ENCODE measurements around the gene LRRC36. TPM values are rescaled to one million over a fixed set of nuclear protein-coding genes. Genes with fewer than 3 reads are reported as not detected.
A peak's percentile ranks its signal among the peaks of the same experiment; 100 is the strongest.
"Not testable (repeated sequence)": the region's sequence is repeated elsewhere in the genome, so short reads cannot be mapped to it uniquely, and the experiment has no call there.

The LRRC36 gene
- total RNA-seq, 1 donor from 2014 or later = 0.54 TPM

GRCh38 chr16:67342616-67343015 is 16.0 kb downstream of the LRRC36 start:
- no peak for DNase-seq (ENCODE audit: low read depth)
- no peak for TF ChIP-seq CTCF (IDR thresholded peaks at IDR 0.05; ENCODE audit: insufficient read depth, low read length, poor library complexity, severe bottlenecking)
- H3K27me3 ChIP-seq (ENCODE audit: control insufficient read depth, insufficient read depth, low read length) = no peaks in the 10 kb centered on the region
- H3K4me3 ChIP-seq (ENCODE audit: low read depth, low read length) = no peak overlapping the region
- no peaks in the 10 kb centered on the region for H3K36me3 ChIP-seq (ENCODE audit: control insufficient read depth, insufficient read depth, low read length)

- no peaks in the 10 kb centered on the region for H3K36me3 ChIP-seq (ENCODE audit: control insufficient read depth, insufficient read depth, low read length)
- no peak for DNase-seq (ENCODE audit: low read depth)
- H3K4me3 ChIP-seq (ENCODE audit: low read depth, low read length) = no peak overlapping the region
- no peaks in the 10 kb centered on the region for H3K27me3 ChIP-seq (ENCODE audit: control insufficient read depth, insufficient read depth, low read length)
- no peak for TF ChIP-seq CTCF (IDR thresholded peaks at IDR 0.05; ENCODE audit: insufficient read depth, low read length, poor library complexity, severe bottlenecking)
Observed at GRCh38 chr16:67345401-67345800, 18.8 kb downstream of the LRRC36 start.

- no peak overlapping the region for H3K4me3 ChIP-seq (ENCODE audit: low read depth, low read length)
- no peak for TF ChIP-seq CTCF (IDR thresholded peaks at IDR 0.05; ENCODE audit: insufficient read depth, low read length, poor library complexity, severe bottlenecking)
- H3K27me3 ChIP-seq (ENCODE audit: control insufficient read depth, insufficient read depth, low read length) = no peaks in the 10 kb centered on the region
- H3K36me3 ChIP-seq (ENCODE audit: control insufficient read depth, insufficient read depth, low read length) = no peaks in the 10 kb centered on the region
- no peak for DNase-seq (ENCODE audit: low read depth)
Observed at GRCh38 chr16:67346341-67346740, 19.7 kb downstream of the LRRC36 start.

GRCh38 chr16:67349172-67349571 is 22.6 kb downstream of the LRRC36 start:
- Histone ChIP-seq H3K36me3 (ENCODE audit: control insufficient read depth, insufficient read depth, low read length) (no peaks in the 10 kb centered on the region), H3K27me3 (ENCODE audit: control insufficient read depth, insufficient read depth, low read length) (no peaks in the 10 kb centered on the region), H3K4me3 (ENCODE audit: low read depth, low read length) (no peak overlapping the region)
- TF ChIP-seq CTCF (IDR thresholded peaks at IDR 0.05; ENCODE audit: insufficient read depth, low read length, poor library complexity, severe bottlenecking) = peak; percentile 32
- DNase-seq (ENCODE audit: low read depth) = no peak

GRCh38 chr16:67350324-67350723 is 23.7 kb downstream of the LRRC36 start:
- Histone ChIP-seq H3K4me3 (ENCODE audit: low read depth, low read length) (no peak overlapping the region), H3K36me3 (ENCODE audit: control insufficient read depth, insufficient read depth, low read length) (no peaks in the 10 kb centered on the region), H3K27me3 (ENCODE audit: control insufficient read depth, insufficient read depth, low read length) (no peaks in the 10 kb centered on the region)
- TF ChIP-seq CTCF (IDR thresholded peaks at IDR 0.05; ENCODE audit: insufficient read depth, low read length, poor library complexity, severe bottlenecking) = no peak
- DNase-seq (ENCODE audit: low read depth) = no peak

GRCh38 chr16:67352463-67352862 is 25.8 kb downstream of the LRRC36 start:
- DNase-seq (ENCODE audit: low read depth); H3K36me3 ChIP-seq (ENCODE audit: control insufficient read depth, insufficient read depth, low read length); H3K27me3 ChIP-seq (ENCODE audit: control insufficient read depth, insufficient read depth, low read length); H3K4me3 ChIP-seq (ENCODE audit: low read depth, low read length): not testable (repeated sequence)

All from kidney epithelial cell (primary cell).